Measurements from ENCODE around the gene SERINC5. TPM values are rescaled to one million over a fixed set of nuclear protein-coding genes. Genes with fewer than 3 reads are reported as not detected.
"Not testable (repeated sequence)": the region's sequence is repeated elsewhere in the genome, so short reads cannot be mapped to it uniquely, and the experiment has no call there.

SERINC5 gene
- total RNA-seq, 1 experiment from 2014 or later = 52.3 TPM

DNA sequence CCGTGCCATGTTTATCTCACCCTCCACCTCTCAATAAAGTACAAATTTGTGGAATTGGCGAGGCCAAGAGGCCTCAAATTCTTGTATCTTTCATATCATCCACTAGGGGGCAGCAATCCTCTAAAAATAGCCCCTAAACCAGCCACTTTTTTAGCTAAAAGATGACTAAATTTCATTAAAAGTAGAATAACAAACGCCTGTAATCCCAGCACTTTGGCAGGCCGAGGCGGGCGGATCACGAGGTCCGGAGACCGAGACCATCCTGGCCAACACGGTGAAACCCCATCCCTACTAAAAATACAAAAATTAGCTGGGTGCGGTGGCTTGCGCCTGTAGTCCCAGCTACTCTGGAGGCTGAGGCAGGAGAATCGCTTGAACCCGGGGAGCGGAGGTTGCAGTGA lies 164.1 kb downstream of the SERINC5 start:
- not testable (repeated sequence) for H3K4me3 Mint-ChIP-seq; H3K27me3 ChIP-seq (ENCODE audit: insufficient read depth, low read length); DNase-seq; H3K23ac ChIP-seq (ENCODE audit: insufficient read length, low read depth, low read length); H3K9ac ChIP-seq (ENCODE audit: extremely low read depth, insufficient read length, low read length); H3T11ph ChIP-seq (ENCODE audit: low read length); H2BK12ac ChIP-seq (ENCODE audit: insufficient read length, low read depth, low read length); H2BK5ac ChIP-seq (ENCODE audit: insufficient read length, low read length); H3K27me3 Mint-ChIP-seq (ENCODE audit: low read depth); H4K8ac ChIP-seq (replicated peaks; ENCODE audit: insufficient read length, low read depth, low read length); H2AFZ ChIP-seq (ENCODE audit: low read length); H3K56ac ChIP-seq (ENCODE audit: insufficient read length, low read depth, low read length); H4K20me1 ChIP-seq (ENCODE audit: control insufficient read depth, insufficient read depth, insufficient read length); H3K4ac ChIP-seq (ENCODE audit: low read depth, low read length); H2BK120ac ChIP-seq (ENCODE audit: low read depth, low read length, poor library complexity, severe bottlenecking); H2BK20ac ChIP-seq (ENCODE audit: low read depth, low read length, poor library complexity, severe bottlenecking); H3K18ac ChIP-seq (ENCODE audit: insufficient read length, low read depth, low read length); H2AK5ac ChIP-seq (ENCODE audit: insufficient read length, low read length); H3K36me3 Mint-ChIP-seq (ENCODE audit: insufficient read depth in 1 of 3, low read depth in 3 of 3); H2BK15ac ChIP-seq (ENCODE audit: low read depth, low read length); H4K5ac ChIP-seq (ENCODE audit: insufficient read length, low read depth, low read length); H3K9me3 Mint-ChIP-seq; H3K79me2 ChIP-seq (ENCODE audit: insufficient read depth, low read length); H3K14ac ChIP-seq (ENCODE audit: insufficient read depth, low read length); H3K4me1 ChIP-seq (ENCODE audit: insufficient read depth, low read length); H3K9me3 ChIP-seq (ENCODE audit: control insufficient read depth, low read depth, low read length); H4K91ac ChIP-seq (ENCODE audit: insufficient read length, low read depth, low read length); H3K4me2 ChIP-seq (ENCODE audit: insufficient read depth, insufficient read length, low read length); H3K27ac ChIP-seq (ENCODE audit: insufficient read length, low read depth, low read length); H3K23me2 ChIP-seq (ENCODE audit: insufficient read length, low read depth, low read length, poor library complexity, severe bottlenecking); H3K79me1 ChIP-seq (ENCODE audit: insufficient read depth, low read depth, low read length, poor library complexity, severe bottlenecking)
- H3K27ac Mint-ChIP-seq = peak overlapping the region in 2 of 3 experiments; percentile 14 to 75; a peak in 1 of 7 replicates
- TF ChIP-seq, protein P1, sequence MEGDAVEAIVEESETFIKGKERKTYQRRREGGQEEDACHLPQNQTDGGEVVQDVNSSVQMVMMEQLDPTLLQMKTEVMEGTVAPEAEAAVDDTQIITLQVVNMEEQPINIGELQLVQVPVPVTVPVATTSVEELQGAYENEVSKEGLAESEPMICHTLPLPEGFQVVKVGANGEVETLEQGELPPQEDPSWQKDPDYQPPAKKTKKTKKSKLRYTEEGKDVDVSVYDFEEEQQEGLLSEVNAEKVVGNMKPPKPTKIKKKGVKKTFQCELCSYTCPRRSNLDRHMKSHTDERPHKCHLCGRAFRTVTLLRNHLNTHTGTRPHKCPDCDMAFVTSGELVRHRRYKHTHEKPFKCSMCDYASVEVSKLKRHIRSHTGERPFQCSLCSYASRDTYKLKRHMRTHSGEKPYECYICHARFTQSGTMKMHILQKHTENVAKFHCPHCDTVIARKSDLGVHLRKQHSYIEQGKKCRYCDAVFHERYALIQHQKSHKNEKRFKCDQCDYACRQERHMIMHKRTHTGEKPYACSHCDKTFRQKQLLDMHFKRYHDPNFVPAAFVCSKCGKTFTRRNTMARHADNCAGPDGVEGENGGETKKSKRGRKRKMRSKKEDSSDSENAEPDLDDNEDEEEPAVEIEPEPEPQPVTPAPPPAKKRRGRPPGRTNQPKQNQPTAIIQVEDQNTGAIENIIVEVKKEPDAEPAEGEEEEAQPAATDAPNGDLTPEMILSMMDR (conservative IDR thresholded peaks at IDR 0.05) = peak; percentile 86
- no CpG with 5 or more reads among the region's 15 CpGs for WGBS (ENCODE audit: extremely low coverage, insufficient read length, low lambda C conversion rate)
- H3K4me1 Mint-ChIP-seq = peaks cover 9 to 15% of the 10 kb centered on the region in 2 experiments

Measured in H9 (cell line).